Testis (tissue), 3 donors: ENCODE data around the gene SLFN13. TPM values are rescaled to one million over a fixed set of nuclear protein-coding genes. Genes with fewer than 3 reads are reported as not detected.

Experiments used
- DNase-seq: peaks from one replicate; pipeline ENCODE4 v3.0.0-alpha.2; 2019
- H3K27ac ChIP-seq, 2 donors: fragments of 200-600 bp; sonication (generic); one replicate each; pipeline ENCODE4 v1.5.1; 2019
- H3K27me3 ChIP-seq: fragments of 200-600 bp; sonication (generic); one replicate; pipeline ENCODE4 v1.5.1; 2019
- H3K36me3 ChIP-seq: fragments of 200-600 bp; sonication (generic); one replicate; pipeline ENCODE4 v1.5.1; 2017; ENCODE audit warnings: low read depth; ENCODE audit errors: missing control alignments
- H3K4me1 ChIP-seq: fragments of 200-600 bp; sonication (generic); one replicate; pipeline ENCODE4 v1.5.1; 2019
- H3K4me3 ChIP-seq, 2 donors: fragments of 200-600 bp; sonication (generic); one replicate each; pipeline ENCODE4 v1.5.1; 2017 to 2019
- H3K9me3 ChIP-seq: fragments of 200-600 bp; sonication (generic); one replicate; pipeline ENCODE4 v1.5.1; 2017
- POLR2A ChIP-seq: fragments of 450-650 bp; IDR thresholded peaks from one replicate; pipeline ENCODE4 v1.6.1; 2017; ENCODE audit warnings: antibody characterized with exemption, mild to moderate bottlenecking, moderate library complexity
- intact Hi-C: fragments of 100-400 bp; cut with DNase I; formaldehyde crosslinking; loops from one replicate; pipeline ENCODE4 v1.15.1; 2023; ENCODE audit warnings: low total_unique reads
- polyA plus RNA-seq: library from polyadenylated mRNA; stranded (reverse); fragments of 350-450 nt; fragmentation: Illumina TruSeq; extraction: RNeasy Lipid Tissue Mini Kit (QIAGEN cat#74804); gene quantifications from one replicate; pipeline ENCODE4 v1.2.3, GENCODE V29; 2014; ENCODE audit warnings: low read depth, low replicate concordance; ENCODE audit not compliant: insufficient read depth
- small RNA-seq, 2 donors: library from RNA; depleted of rRNA; stranded (forward); fragments of <200 nt; gene quantifications; one replicate each; pipeline ENCODE3, GENCODE V24; 2016
- total RNA-seq, 2 donors: library from RNA; depleted of rRNA; stranded (reverse); fragments of >200 nt; gene quantifications; one replicate each; pipeline ENCODE4 v1.2.3, GENCODE V29; 2016
- TF ChIP-seq, protein P1 (sequence below), 3 experiments: fragments of 450-650 bp in 2 of 3; fragments of 200-600 bp in 1 of 3; sonication (generic) in 1 of 3; IDR thresholded peaks; one replicate each; pipeline ENCODE4 v1.5.1; 2016 to 2019; ENCODE audit warnings: antibody characterized with exemption in 3 of 3, mild to moderate bottlenecking in 2 of 3, moderate library complexity in 1 of 3

SLFN13 gene
- total and polyA plus RNA-seq, 3 donors from 2014 or later, result 2.2 to 2.6 (median 2.5) TPM

DNA sequence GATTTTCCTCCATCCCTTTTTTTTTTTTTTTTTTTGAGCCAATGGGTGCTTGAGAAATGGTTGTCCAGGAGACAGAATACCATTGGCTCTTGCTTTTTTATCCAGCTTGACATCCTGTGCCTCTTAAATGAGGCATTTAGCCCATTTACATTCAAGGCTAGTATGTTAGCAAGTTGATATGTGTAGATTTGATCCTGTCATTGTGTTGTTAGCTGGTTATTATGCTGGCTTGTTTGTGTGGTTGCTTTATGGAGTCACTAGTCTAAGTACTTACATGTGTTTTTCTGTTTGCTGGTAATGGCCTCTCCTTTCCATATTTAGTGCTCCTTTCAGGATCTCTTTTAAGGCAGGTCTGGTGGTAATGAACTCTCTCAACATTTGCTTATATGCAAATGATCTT lies 61.1 kb downstream of the SLFN13 start:
- DNase-seq, result no peak
- Histone ChIP-seq H3K4me3 (no peak overlapping the region), H3K4me1 (no peaks in the 10 kb centered on the region), H3K9me3 (no peaks in the 10 kb centered on the region), H3K27me3 (no peaks in the 10 kb centered on the region), H3K27ac (no peak overlapping the region), H3K36me3 (no peaks in the 10 kb centered on the region)
- intact Hi-C loops, result no loop called here
- TF ChIP-seq, protein P1, sequence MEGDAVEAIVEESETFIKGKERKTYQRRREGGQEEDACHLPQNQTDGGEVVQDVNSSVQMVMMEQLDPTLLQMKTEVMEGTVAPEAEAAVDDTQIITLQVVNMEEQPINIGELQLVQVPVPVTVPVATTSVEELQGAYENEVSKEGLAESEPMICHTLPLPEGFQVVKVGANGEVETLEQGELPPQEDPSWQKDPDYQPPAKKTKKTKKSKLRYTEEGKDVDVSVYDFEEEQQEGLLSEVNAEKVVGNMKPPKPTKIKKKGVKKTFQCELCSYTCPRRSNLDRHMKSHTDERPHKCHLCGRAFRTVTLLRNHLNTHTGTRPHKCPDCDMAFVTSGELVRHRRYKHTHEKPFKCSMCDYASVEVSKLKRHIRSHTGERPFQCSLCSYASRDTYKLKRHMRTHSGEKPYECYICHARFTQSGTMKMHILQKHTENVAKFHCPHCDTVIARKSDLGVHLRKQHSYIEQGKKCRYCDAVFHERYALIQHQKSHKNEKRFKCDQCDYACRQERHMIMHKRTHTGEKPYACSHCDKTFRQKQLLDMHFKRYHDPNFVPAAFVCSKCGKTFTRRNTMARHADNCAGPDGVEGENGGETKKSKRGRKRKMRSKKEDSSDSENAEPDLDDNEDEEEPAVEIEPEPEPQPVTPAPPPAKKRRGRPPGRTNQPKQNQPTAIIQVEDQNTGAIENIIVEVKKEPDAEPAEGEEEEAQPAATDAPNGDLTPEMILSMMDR (IDR thresholded peaks at IDR 0.05), result no peak
- TF ChIP-seq POLR2A, result no peak

Small RNA genes lying within 50 kb of the gene (small RNA-seq; reads per million reads assigned to genes)
- gene AC060766.5, result 0 reads per million in 2 donors

Other genes starting within 250 kb of the SLFN13 start
- 1 to 10 TPM; 5.9 to 6.1 TPM for gene SLFN5, start 205.7 kb downstream of the SLFN13 start, total RNA-seq
- 2.4 TPM for gene SLFN5, start 205.7 kb downstream of the SLFN13 start, polyA plus RNA-seq
- gene SLFN11, start 75.1 kb downstream of the SLFN13 start, total RNA-seq, result 1 to 10 TPM; 5.5 to 6.4 TPM
- gene SLFN11, start 75.1 kb downstream of the SLFN13 start, polyA plus RNA-seq, result 9.3 TPM
- 1 to 10 TPM; 2.9 to 4.7 TPM for gene SLFN12, start 16.3 kb downstream of the SLFN13 start, total RNA-seq
- 2.6 TPM for gene SLFN12, start 16.3 kb downstream of the SLFN13 start, polyA plus RNA-seq
- gene SLFN12L, start 88.9 kb upstream of the SLFN13 start, total RNA-seq, result 1 to 10 TPM; 1.0 to 1.4 TPM
- 0.69 TPM for gene SLFN12L, start 88.9 kb upstream of the SLFN13 start, polyA plus RNA-seq
- under 1 TPM; 0.37 to 0.55 TPM for gene SLFN14, start 112.1 kb upstream of the SLFN13 start, total RNA-seq
- 0.30 TPM for gene SLFN14, start 112.1 kb upstream of the SLFN13 start, polyA plus RNA-seq
- gene PEX12, start 129.8 kb upstream of the SLFN13 start, total RNA-seq, result 10 to 100 TPM; 13.6 to 17.3 TPM
- 15.1 TPM for gene PEX12, start 129.8 kb upstream of the SLFN13 start, polyA plus RNA-seq
- 100 to 1,000 TPM; 132 to 147 TPM for gene AP2B1, start 138.6 kb upstream of the SLFN13 start, total RNA-seq
- 310 TPM for gene AP2B1, start 138.6 kb upstream of the SLFN13 start, polyA plus RNA-seq